K562 (cell line): ENCODE measurements around the gene DAB1. TPM values are rescaled to one million over a fixed set of nuclear protein-coding genes. Genes with fewer than 3 reads are reported as not detected.

ENCODE experiments used
- ATAC-seq: fragments of 200-7000 bp; cut with Tn5 transposase; 3 replicates; pipeline ENCODE4 v1.9.1; 2020; ENCODE audit warnings: moderate library complexity
- BruUV-seq: library from RNA; stranded (reverse); fragments of 400-500 nt; replicated peaks from 2 replicates; lab custom pipeline; 2021; lab: Mats Ljungman, UMichigan
- CTCF ChIA-PET: fragments of 300-600 bp; formaldehyde crosslinking; extraction: SDS; loops from one replicate; lab custom pipeline; 2021; ENCODE audit warnings: low intra/inter-chr PET ratio; lab: Yijun Ruan, JAX
- POLR2A ChIA-PET: fragments of 300-600, 350-650 bp; sonication (Branson Sonifier 250); formaldehyde crosslinking; extraction: SDS; loops from one replicate; lab custom pipeline; 2021; ENCODE audit warnings: antibody characterized with exemption, inconsistent platforms; lab: Yijun Ruan, JAX
- DNase-seq, 4 experiments: peaks; one replicate each; pipeline versions ENCODE4 v3.0.0 to v3.0.0-alpha.2; 2011 to 2018; ENCODE audit warnings: low spot score in 3 of 4, mixed read lengths in 3 of 4; ENCODE audit errors: extremely low read depth in 1 of 4
- FAIRE-seq: peaks from 2 replicates; lab custom pipeline; 2011; peaks lifted over from hg19 to GRCh38; lab: Jason Lieb, UNC
- H2AFZ ChIP-seq: 2 replicates; pipeline ENCODE4 v1.6.0; 2011; ENCODE audit warnings: low read depth, low read length, control low read depth, inconsistent platforms
- H3K27ac ChIP-seq: fragments of 200-600 bp; 3 replicates; pipeline ENCODE4 v1.8.0; 2011; ENCODE audit warnings: low read depth, mild to moderate bottlenecking, control low read depth, inconsistent platforms, low read length, moderate library complexity, mixed read lengths; ENCODE audit errors: extremely low read depth
- H3K27me3 ChIP-seq, 2 experiments: fragments of 300-600 bp in 1 of 2; 2 replicates in 1 of 2; 3 replicates in 1 of 2; pipeline versions ENCODE4 v1.6.0 to v1.8.0; 2011; ENCODE audit warnings: inconsistent platforms in 2 of 2, low read length in 2 of 2, mild to moderate bottlenecking in 1 of 2, mixed read lengths in 1 of 2, moderate library complexity in 1 of 2; ENCODE audit not compliant: control insufficient read depth in 2 of 2, insufficient read depth in 2 of 2
- H3K36me3 ChIP-seq: fragments of 300-600 bp; 3 replicates; pipeline ENCODE4 v1.8.0; 2011; ENCODE audit warnings: mild to moderate bottlenecking, low read length, inconsistent platforms; ENCODE audit not compliant: control insufficient read depth, insufficient read depth
- H3K4me1 ChIP-seq, 2 experiments: fragments of 200-600 bp in 1 of 2; replicated peaks in 1 of 2; 2 replicates in 1 of 2; 3 replicates in 1 of 2; pipeline versions ENCODE4 v1.5.1 to v1.8.0; 2011; ENCODE audit warnings: inconsistent platforms in 2 of 2, low read length in 2 of 2, mild to moderate bottlenecking in 1 of 2, mixed read lengths in 1 of 2, moderate library complexity in 1 of 2; ENCODE audit not compliant: control insufficient read depth in 2 of 2, insufficient read depth in 2 of 2
- H3K4me2 ChIP-seq: 2 replicates; pipeline ENCODE4 v1.6.1; 2011; ENCODE audit warnings: low read length, control low read depth, inconsistent platforms, mixed read lengths; ENCODE audit not compliant: insufficient read depth
- H3K4me3 ChIP-seq: fragments of 200-600 bp; sonication (generic), shearing (Covaris generic); 2 replicates; pipeline ENCODE4 v1.5.1; 2016; ENCODE audit warnings: control low read depth, inconsistent platforms
- H3K79me2 ChIP-seq: fragments of 200-600 bp; 3 replicates; pipeline ENCODE4 v1.8.0; 2011; ENCODE audit warnings: low read length, inconsistent platforms; ENCODE audit not compliant: control insufficient read depth, insufficient read depth
- H3K9ac ChIP-seq, 2 experiments: 2 replicates each; pipeline versions ENCODE4 v1.6.0 to v1.6.1; 2011; ENCODE audit warnings: low read depth in 2 of 2, low read length in 2 of 2, control low read depth in 1 of 2, inconsistent platforms in 1 of 2, mild to moderate bottlenecking in 1 of 2, mixed read lengths in 1 of 2; ENCODE audit not compliant: insufficient read depth in 1 of 2
- H3K9me1 ChIP-seq: one replicate; pipeline ENCODE4 v1.6.0; 2011; ENCODE audit warnings: inconsistent platforms, mild to moderate bottlenecking, low read length, moderate library complexity; ENCODE audit not compliant: control insufficient read depth, insufficient read depth
- H3K9me3 ChIP-seq: replicated peaks from 2 replicates; pipeline ENCODE4 v1.5.1; 2011; ENCODE audit warnings: low read depth, low read length, inconsistent platforms; ENCODE audit not compliant: control insufficient read depth, insufficient read depth
- H4K20me1 ChIP-seq: replicated peaks from 2 replicates; pipeline ENCODE4 v1.6.1; 2011; ENCODE audit warnings: low read length, inconsistent platforms, mixed read lengths; ENCODE audit not compliant: control insufficient read depth, insufficient read depth
- BDP1 ChIP-seq: IDR thresholded peaks from 3 replicates; pipeline ENCODE4 v1.6.1; 2011; ENCODE audit not compliant: insufficient read length, insufficient read depth
- DMBX1 ChIP-seq: fragments of 250-450 bp; sonication (Bioruptor Pico); IDR thresholded peaks from 2 replicates; pipeline ENCODE4 v1.8.0; 2022; ENCODE audit warnings: inconsistent platforms, mild to moderate bottlenecking, moderate library complexity, borderline replicate concordance
- HDAC3 ChIP-seq: fragments of 450-650 bp; IDR thresholded peaks from 2 replicates; pipeline ENCODE4 v1.6.1; 2018; ENCODE audit warnings: borderline replicate concordance, mild to moderate bottlenecking, moderate library complexity; ENCODE audit not compliant: partially characterized antibody
- HEY1 ChIP-seq: fragments of 250-450 bp; sonication (Bioruptor Pico); IDR thresholded peaks from 2 replicates; pipeline ENCODE4 v1.5.0; 2020; ENCODE audit warnings: mild to moderate bottlenecking, moderate library complexity, borderline replicate concordance
- MYNN ChIP-seq, 2 experiments: sonication (generic); formaldehyde crosslinking in 1 of 2; IDR thresholded peaks; 2 replicates each; pipeline versions ENCODE4 v1.5.0 to v1.6.1; 2016 to 2020; ENCODE audit warnings: antibody characterized with exemption in 1 of 2, missing genetic modification reagents in 1 of 2
- POLR2B ChIP-seq: fragments of 450-650 bp; IDR thresholded peaks from 2 replicates; pipeline ENCODE4 v1.6.1; 2018; ENCODE audit warnings: low read depth; ENCODE audit not compliant: partially characterized antibody
- SP2 ChIP-seq: IDR thresholded peaks from 2 replicates; pipeline ENCODE4 v1.6.1; 2011; ENCODE audit warnings: mild to moderate bottlenecking, low read depth, low read length, moderate library complexity; ENCODE audit not compliant: poor library complexity, severe bottlenecking; ENCODE audit errors: extremely low read depth
- TAF7 ChIP-seq: fragments of 450-650 bp; IDR thresholded peaks from 2 replicates; pipeline ENCODE4 v1.6.1; 2016; ENCODE audit warnings: missing genetic modification characterization, missing compliant biosample characterization
- TEAD2 ChIP-seq: fragments of 450-650 bp; IDR thresholded peaks from 2 replicates; pipeline ENCODE4 v1.6.1; 2016; ENCODE audit warnings: missing genetic modification characterization, control low read depth, missing compliant biosample characterization
- TOE1 ChIP-seq, 2 experiments: fragments of 450-650 bp in 1 of 2; sonication (generic) in 1 of 2; formaldehyde crosslinking in 1 of 2; IDR thresholded peaks; 2 replicates each; pipeline versions ENCODE4 v1.7.1 to v1.8.0; 2016 to 2022; ENCODE audit warnings: borderline replicate concordance in 2 of 2, mild to moderate bottlenecking in 2 of 2, antibody characterized with exemption in 1 of 2, inconsistent platforms in 1 of 2, low read depth in 1 of 2, missing genetic modification reagents in 1 of 2, moderate library complexity in 1 of 2
- ZNF124 ChIP-seq: sonication (generic); formaldehyde crosslinking; IDR thresholded peaks from 2 replicates; pipeline ENCODE4 v1.8.1; 2022; ENCODE audit warnings: missing genetic modification reagents
- ZNF143 ChIP-seq: sonication (generic); formaldehyde crosslinking; IDR thresholded peaks from 2 replicates; pipeline ENCODE4 v1.9.0; 2022; ENCODE audit warnings: mild to moderate bottlenecking, missing genetic modification reagents
- ZNF184 ChIP-seq: sonication (generic); formaldehyde crosslinking; IDR thresholded peaks from 2 replicates; pipeline ENCODE4 v1.5.0; 2020; ENCODE audit warnings: missing genetic modification reagents
- ZNF280A ChIP-seq: fragments of 450-650 bp; IDR thresholded peaks from 2 replicates; pipeline ENCODE4 v1.6.1; 2018; ENCODE audit warnings: mild to moderate bottlenecking, low read depth; ENCODE audit not compliant: partially characterized antibody
- ZNF398 ChIP-seq: fragments of 250-450 bp; sonication (Bioruptor Pico); IDR thresholded peaks from 2 replicates; pipeline ENCODE4 v1.8.0; 2021; ENCODE audit warnings: moderate library complexity, mild to moderate bottlenecking, inconsistent platforms
- WGBS: fragments of 100-300 bp; shearing (Covaris generic); methylation state at CpG from one replicate; pipeline ENCODE4 v1.1.6; 2016; ENCODE audit warnings: low coverage, mixed read lengths; ENCODE audit not compliant: insufficient coverage; ENCODE audit errors: missing lambda C conversion rate; 5-methylcytosine and 5-hydroxymethylcytosine counted together
- in situ Hi-C: fragments of 300-500 bp; cut with MboI; formaldehyde crosslinking; loops from 4 replicates; pipeline ENCODE4 v1.15.0; 2018; ENCODE audit warnings: inconsistent platforms, mixed read lengths
- intact Hi-C: fragments of 100-400 bp; cut with micrococcal nuclease; formaldehyde crosslinking; loops from 2 replicates; pipeline ENCODE4 v1.14.2; 2022
- polyA plus RNA-seq, 8 experiments: library from polyadenylated mRNA; depleted of rRNA in 4 of 8; stranded (reverse) in 5 of 8; unstranded in 3 of 8; fragments of >200 nt; fragmentation: Nextera tagmentation in 2 of 8; fragmentation: Illumina TruSeq in 1 of 8; extraction: Ambion mirVana in 2 of 8; extraction: Trizol in 1 of 8; gene quantifications; 2 replicates each; pipeline versions ENCODE4 v1.2.1 to v1.2.3, GENCODE V29; 2011 to 2014; ENCODE audit warnings: inconsistent platforms in 1 of 8, missing spikeins in 1 of 8
- total RNA-seq, 7 experiments: library from RNA; depleted of rRNA in 6 of 7; stranded (reverse); fragments of >200 nt in 6 of 7; fragmentation: Illumina TruSeq in 2 of 7; extraction: Trizol in 2 of 7; gene quantifications; 2 replicates each; pipeline versions ENCODE4 v1.2.1 to v1.2.3, GENCODE V29; 2011 to 2021; ENCODE audit warnings: low replicate concordance in 1 of 7
- TF ChIP-seq, protein P1 (sequence below): sonication (generic); formaldehyde crosslinking; IDR thresholded peaks from 2 replicates; pipeline ENCODE4 v1.8.1; 2023; ENCODE audit warnings: mild to moderate bottlenecking, missing genetic modification reagents

DAB1 gene
- total and polyA plus RNA-seq, 9 of the 15 experiments (the other 6 are each of a cell fraction or from before 2014, with no cell fraction given), result not detected

DNA sequence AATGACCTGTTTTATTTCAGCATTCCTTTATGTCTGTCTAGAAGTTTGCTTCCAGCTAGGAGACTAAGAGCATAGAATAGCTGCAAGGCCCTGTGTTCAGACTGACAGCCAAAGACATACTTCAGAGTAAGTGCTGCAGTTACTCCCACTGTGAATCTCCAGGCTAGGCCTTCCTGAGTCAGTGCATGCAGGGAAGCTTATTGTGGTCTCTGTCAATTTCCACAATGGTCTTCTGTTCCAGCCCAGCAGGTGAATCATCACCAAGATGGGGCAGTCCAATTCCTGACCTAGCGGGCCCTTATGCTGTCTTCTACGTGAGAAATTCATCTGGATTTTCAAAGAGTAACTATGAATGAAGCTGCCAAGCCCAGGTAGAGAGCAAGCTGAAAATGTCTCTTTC lies 311.7 kb downstream of the DAB1 start (continued):
- TF ChIP-seq BDP1, result no peak
- TF ChIP-seq HEY1 (CRISPR knock-in tag), result no peak
- TF ChIP-seq ZNF143, result no peak
- TF ChIP-seq ZNF280A, result no peak
- no peak for TF ChIP-seq SP2

GRCh38 chr1:57111175-57111574 lies 312.7 kb downstream of the DAB1 start:
- WGBS, result 0% methylated on average over 2 of the region's 2 CpGs
- TF ChIP-seq HDAC3, result no peak
- no peak for TF ChIP-seq DMBX1 (CRISPR knock-in tag)
- TF ChIP-seq MYNN (IDR thresholded peaks at IDR 0.05), result no peak
- TF ChIP-seq MYNN (CRISPR knock-in tag; IDR thresholded peaks at IDR 0.05), result no peak
- TF ChIP-seq, protein P1, sequence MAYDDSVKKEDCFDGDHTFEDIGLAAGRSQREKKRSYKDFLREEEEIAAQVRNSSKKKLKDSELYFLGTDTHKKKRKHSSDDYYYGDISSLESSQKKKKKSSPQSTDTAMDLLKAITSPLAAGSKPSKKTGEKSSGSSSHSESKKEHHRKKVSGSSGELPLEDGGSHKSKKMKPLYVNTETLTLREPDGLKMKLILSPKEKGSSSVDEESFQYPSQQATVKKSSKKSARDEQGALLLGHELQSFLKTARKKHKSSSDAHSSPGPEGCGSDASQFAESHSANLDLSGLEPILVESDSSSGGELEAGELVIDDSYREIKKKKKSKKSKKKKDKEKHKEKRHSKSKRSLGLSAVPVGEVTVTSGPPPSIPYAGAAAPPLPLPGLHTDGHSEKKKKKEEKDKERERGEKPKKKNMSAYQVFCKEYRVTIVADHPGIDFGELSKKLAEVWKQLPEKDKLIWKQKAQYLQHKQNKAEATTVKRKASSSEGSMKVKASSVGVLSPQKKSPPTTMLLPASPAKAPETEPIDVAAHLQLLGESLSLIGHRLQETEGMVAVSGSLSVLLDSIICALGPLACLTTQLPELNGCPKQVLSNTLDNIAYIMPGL (CRISPR knock-in tag), result no peak
- no peak for TF ChIP-seq ZNF398 (CRISPR knock-in tag)
- TF ChIP-seq TAF7, result no peak
- TF ChIP-seq TOE1 (IDR thresholded peaks at IDR 0.05; ENCODE audit: borderline replicate concordance), result no peak
- no peak for TF ChIP-seq TOE1 (CRISPR knock-in tag; IDR thresholded peaks at IDR 0.05; ENCODE audit: borderline replicate concordance, low read depth)
- TF ChIP-seq ZNF184 (CRISPR knock-in tag), result no peak
- TF ChIP-seq POLR2B, result no peak
- no peak for TF ChIP-seq ZNF124 (CRISPR knock-in tag)
- TF ChIP-seq TEAD2 (tag), result no peak

More at GRCh38 chr1:57111175-57111574, 312.7 kb downstream of the DAB1 start:
- DNase-seq, result no peak
- in situ Hi-C loops (no loop called here), intact Hi-C loops (no loop called here)
- no peaks in the 10 kb centered on the region for H3K9me3 ChIP-seq
- POLR2A ChIA-PET, result no interaction called here
- CTCF ChIA-PET, result no interaction called here
- no peaks in the 10 kb centered on the region for H3K9me1 ChIP-seq
- no peak overlapping the region for H2AFZ ChIP-seq
- no peak for ATAC-seq
- H3K27ac ChIP-seq, result no peak overlapping the region
- no peak overlapping the region for H3K9ac ChIP-seq
- H3K4me1 ChIP-seq, result no peaks in the 10 kb centered on the region
- BruUV-seq, result no TSS peak
- H3K79me2 ChIP-seq, result no peaks in the 10 kb centered on the region
- H3K4me2 ChIP-seq, result no peak overlapping the region
- H4K20me1 ChIP-seq, result no peaks in the 10 kb centered on the region; the same call in 1 of the 2 replicates
- H3K36me3 ChIP-seq, result no peaks in the 10 kb centered on the region
- peaks cover 0 to 4% of the 10 kb centered on the region in 2 experiments; a peak in 3 of 5 replicates for H3K27me3 ChIP-seq
- H3K4me3 ChIP-seq, result no peak overlapping the region
- no peak for FAIRE-seq
